SK-N-SH (cell line): ENCODE results near the gene GLOD4. TPM values are rescaled to one million over a fixed set of nuclear protein-coding genes. Genes with fewer than 3 reads are reported as not detected.

ENCODE experiments used
- CTCF ChIA-PET: fragments of 300-600, 350-600 bp; formaldehyde crosslinking; extraction: SDS; loops from one replicate; lab custom pipeline; 2021; lab: Yijun Ruan, JAX
- POLR2A ChIA-PET: fragments of 350-600 bp; sonication (Branson Sonifier 250); formaldehyde crosslinking; extraction: SDS; loops from one replicate; lab custom pipeline; 2020; ENCODE audit warnings: antibody characterized with exemption, inconsistent platforms; lab: Yijun Ruan, JAX
- DNase-seq: peaks from one replicate; pipeline ENCODE4 v3.0.0; 2012
- H2AFZ ChIP-seq: fragments of 200-600 bp; sonication (generic); 2 replicates; pipeline ENCODE4 v1.8.1; 2016; ENCODE audit warnings: antibody characterized with exemption, mild to moderate bottlenecking, low read depth
- H3F3A ChIP-seq: fragments of 200-600 bp; sonication (generic); replicated peaks from 2 replicates; pipeline ENCODE3; 2016; ENCODE audit warnings: antibody characterized with exemption, mild to moderate bottlenecking; ENCODE audit not compliant: insufficient read depth
- H3K27ac ChIP-seq, 2 experiments: fragments of 200-500 bp in 1 of 2; fragments of 200-600 bp in 1 of 2; sonication (Bioruptor generic) in 1 of 2; sonication (generic), shearing (Covaris generic) in 1 of 2; 2 replicates each; pipeline versions ENCODE4 v1.5.1 to v1.6.1; 2014 to 2016; ENCODE audit warnings: low read depth in 2 of 2, inconsistent platforms in 1 of 2, low read length in 1 of 2, mild to moderate bottlenecking in 1 of 2, mixed read lengths in 1 of 2
- H3K27me3 ChIP-seq: fragments of 200-600 bp; sonication (generic), shearing (Covaris generic); 2 replicates; pipeline ENCODE4 v1.6.1; 2016; ENCODE audit warnings: mixed run types; ENCODE audit not compliant: insufficient read depth
- H3K36me3 ChIP-seq, 2 experiments: fragments of 200-500 bp in 1 of 2; fragments of 200-600 bp in 1 of 2; sonication (Bioruptor generic) in 1 of 2; sonication (generic) in 1 of 2; replicated peaks in 1 of 2; 2 replicates each; pipeline versions ENCODE3 to v1.5.1; 2014 to 2016; ENCODE audit warnings: low read length in 1 of 2, mild to moderate bottlenecking in 1 of 2; ENCODE audit not compliant: insufficient read depth in 2 of 2, control insufficient read depth in 1 of 2
- H3K4me1 ChIP-seq, 2 experiments: fragments of 200-500 bp in 1 of 2; fragments of 200-600 bp in 1 of 2; sonication (Bioruptor generic) in 1 of 2; sonication (generic), shearing (Covaris generic) in 1 of 2; 2 replicates each; pipeline versions ENCODE4 v1.5.1 to v1.6.1; 2014 to 2016; ENCODE audit warnings: low read depth in 1 of 2, low read length in 1 of 2, mixed run types in 1 of 2; ENCODE audit not compliant: insufficient read depth in 2 of 2, control insufficient read depth in 1 of 2
- H3K4me2 ChIP-seq: fragments of 200-600 bp; sonication (generic), shearing (Covaris generic); 2 replicates; pipeline ENCODE4 v1.6.1; 2017; ENCODE audit warnings: mixed run types
- H3K4me3 ChIP-seq, 2 experiments: fragments of 200-500 bp in 1 of 2; fragments of 200-600 bp in 1 of 2; sonication (Bioruptor generic) in 1 of 2; sonication (generic), shearing (Covaris generic) in 1 of 2; 2 replicates each; pipeline versions ENCODE4 v1.5.1 to v1.8.1; 2014 to 2016; ENCODE audit warnings: low read depth in 2 of 2, inconsistent platforms in 1 of 2, low read length in 1 of 2, mild to moderate bottlenecking in 1 of 2, mixed read lengths in 1 of 2, moderate library complexity in 1 of 2
- H3K79me2 ChIP-seq: fragments of 200-600 bp; sonication (generic); 2 replicates; pipeline ENCODE4 v1.8.1; 2017; ENCODE audit warnings: mild to moderate bottlenecking; ENCODE audit not compliant: insufficient read depth
- H3K9ac ChIP-seq: fragments of 200-600 bp; sonication (generic); 2 replicates; pipeline ENCODE4 v1.6.1; 2017; ENCODE audit warnings: mixed run types
- H3K9me2 ChIP-seq: fragments of 200-600 bp; sonication (generic); 2 replicates; pipeline ENCODE4 v1.6.1; 2017; ENCODE audit warnings: mixed run types
- H3K9me3 ChIP-seq: fragments of 200-600 bp; sonication (generic); 2 replicates; pipeline ENCODE4 v1.6.1; 2017; ENCODE audit warnings: mixed run types, mild to moderate bottlenecking, moderate library complexity
- H4K20me1 ChIP-seq: fragments of 200-600 bp; sonication (generic); 2 replicates; pipeline ENCODE4 v1.6.1; 2017; ENCODE audit warnings: mild to moderate bottlenecking, mixed run types; ENCODE audit not compliant: insufficient read depth
- CTCF ChIP-seq: fragments of 200-600 bp; sonication (generic); IDR thresholded peaks from 2 replicates; pipeline ENCODE4 v1.6.1; 2017; ENCODE audit warnings: antibody characterized with exemption, mild to moderate bottlenecking, moderate library complexity
- EP300 ChIP-seq, 2 experiments: IDR thresholded peaks; 2 replicates each; pipeline versions ENCODE4 v1.4.0 to v1.6.1; 2012; ENCODE audit warnings: borderline replicate concordance in 1 of 2, low read depth in 1 of 2, low read length in 1 of 2
- EZH2phosphoT487 ChIP-seq: fragments of 200-600 bp; sonication (generic); IDR thresholded peaks from 2 replicates; pipeline ENCODE4 v1.6.1; 2017; ENCODE audit warnings: low read depth, mixed run types, mild to moderate bottlenecking, antibody characterized with exemption, moderate library complexity, borderline replicate concordance
- FOSL2 ChIP-seq: IDR thresholded peaks from 2 replicates; pipeline ENCODE4 v1.4.0; 2012; ENCODE audit warnings: low read depth, mild to moderate bottlenecking, moderate library complexity, borderline replicate concordance
- FOXJ3 ChIP-seq: sonication (generic); formaldehyde crosslinking; IDR thresholded peaks from 2 replicates; pipeline ENCODE4 v1.5.1; 2020; ENCODE audit warnings: mild to moderate bottlenecking, missing genetic modification reagents
- FOXM1 ChIP-seq: IDR thresholded peaks from 2 replicates; pipeline ENCODE4 v1.4.0; 2012; ENCODE audit warnings: low read depth, mild to moderate bottlenecking
- GABPA ChIP-seq: IDR thresholded peaks from 2 replicates; pipeline ENCODE4 v1.4.0; 2012; ENCODE audit warnings: low read depth, mild to moderate bottlenecking
- IRF3 ChIP-seq: fragments of 150-350 bp; IDR thresholded peaks from 2 replicates; pipeline ENCODE4 v1.6.1; 2016; ENCODE audit warnings: mild to moderate bottlenecking, low read depth, low read length
- JUND ChIP-seq: IDR thresholded peaks from 2 replicates; pipeline ENCODE4 v1.4.0; 2012
- MXI1 ChIP-seq: IDR thresholded peaks from 2 replicates; pipeline ENCODE4 v1.6.1; 2012; ENCODE audit warnings: mild to moderate bottlenecking, low read depth, low read length, improper control_type of control experiment
- NRF1 ChIP-seq: IDR thresholded peaks from 2 replicates; pipeline ENCODE4 v1.6.1; 2012; ENCODE audit warnings: low read depth, mild to moderate bottlenecking, low read length
- POLR2AphosphoS5 ChIP-seq: IDR thresholded peaks from 2 replicates; pipeline ENCODE4 v1.6.1; 2012; ENCODE audit warnings: low read depth, low read length
- RAD21 ChIP-seq: IDR thresholded peaks from 2 replicates; pipeline ENCODE4 v1.6.1; 2012; ENCODE audit warnings: mild to moderate bottlenecking, low read length
- RCOR1 ChIP-seq: fragments of 150-350 bp; IDR thresholded peaks from 2 replicates; pipeline ENCODE4 v1.6.1; 2017; ENCODE audit warnings: antibody characterized with exemption, low read length
- REST ChIP-seq: IDR thresholded peaks from 2 replicates; pipeline ENCODE4 v1.6.1; 2012; ENCODE audit warnings: mild to moderate bottlenecking, low read depth, low read length, moderate library complexity
- RFX5 ChIP-seq: IDR thresholded peaks from 2 replicates; pipeline ENCODE4 v1.6.1; 2012; ENCODE audit warnings: mild to moderate bottlenecking, improper control_type of control experiment, low read length
- RXRA ChIP-seq: IDR thresholded peaks from 2 replicates; pipeline ENCODE4 v1.4.0; 2012; ENCODE audit warnings: low read depth, mild to moderate bottlenecking, borderline replicate concordance
- TEAD4 ChIP-seq: IDR thresholded peaks from 2 replicates; pipeline ENCODE4 v1.4.0; 2012; ENCODE audit warnings: mild to moderate bottlenecking, borderline replicate concordance; ENCODE audit not compliant: insufficient read depth
- YY1 ChIP-seq: IDR thresholded peaks from 2 replicates; pipeline ENCODE4 v1.4.0; 2012; ENCODE audit warnings: low read depth, mild to moderate bottlenecking
- WGBS: methylation state at CpG from one replicate; pipeline ENCODE4 v1.1.6; 2017; ENCODE audit warnings: low lambda C conversion rate; 5-methylcytosine and 5-hydroxymethylcytosine counted together
- polyA plus RNA-seq, 3 experiments: library from polyadenylated mRNA; depleted of rRNA; stranded (reverse); fragments of >200 nt; gene quantifications; 2 replicates each; pipeline ENCODE4 v1.2.3, GENCODE V29; 2012

GLOD4 gene
- polyA plus RNA-seq, 1 of the 3 experiments (the other 2 are of a cell fraction), result 34.3 TPM

- Histone ChIP-seq H4K20me1 (0 out of 2 replicates have a peak, but pooled peaks cover 3% of the 10 kb centered on the region), H3K79me2 (peaks cover 48% of the 10 kb centered on the region), H3K27me3 (no peaks in the 10 kb centered on the region), H3K4me3 (no peak overlapping the region), H3K36me3 (peaks cover 28 to 33% of the 10 kb centered on the region in 2 experiments), H2AFZ (no peak overlapping the region), H3K4me2 (no peak overlapping the region), H3K4me1 (peaks cover 0 to 8% of the 10 kb centered on the region in 2 experiments; a peak in 1 of 4 replicates), H3K9me3 (no peaks in the 10 kb centered on the region), H3K9me2 (no peaks in the 10 kb centered on the region), H3K27ac (no peak overlapping the region; a peak in 1 of 4 replicates), H3F3A (peaks cover 2% of the 10 kb centered on the region), H3K9ac (no peak overlapping the region)
- 94% methylated on average over 13 of the region's 13 CpGs for WGBS
- TF ChIP-seq RXRA (no peak), RFX5 (no peak), RCOR1 (no peak), YY1 (no peak), RAD21 (no peak), FOXJ3 (CRISPR knock-in tag) (no peak)
- ChIA-PET CTCF (interaction anchor here (1.2 to 1.5 kb wide), 3 partner anchors 14 to 325 kb away, joined by 3 to 6 read pairs (median 5); partner anchors contain the start of gene GEMIN4), POLR2A (no interaction called here)
- no peak for DNase-seq
Observed at GRCh38 chr17:737561-738113, 44.4 kb downstream of the GLOD4 start.

- peak overlapping the region; percentile 84 for H3K4me2 ChIP-seq
- DNase-seq, result no peak
- WGBS, result 75% methylated on average over 10 of the region's 10 CpGs
- CTCF ChIA-PET, result no interaction called here
- H3K4me1 ChIP-seq, result peaks cover 0 to 8% of the 10 kb centered on the region in 2 experiments; a peak in 1 of 4 replicates
- no peaks in the 10 kb centered on the region for H3K9me3 ChIP-seq
- H3F3A ChIP-seq, result peaks cover 8% of the 10 kb centered on the region
- H4K20me1 ChIP-seq, result 0 out of 2 replicates have a peak, but pooled peaks cover 3% of the 10 kb centered on the region
- H3K27me3 ChIP-seq, result no peaks in the 10 kb centered on the region
- peak overlapping the region; percentile 68 to 85 for H3K4me3 ChIP-seq
- H2AFZ ChIP-seq, result no peak overlapping the region
- H3K9me2 ChIP-seq, result no peaks in the 10 kb centered on the region
- peaks cover 48% of the 10 kb centered on the region for H3K79me2 ChIP-seq
- peaks cover 3 to 17% of the 10 kb centered on the region in 2 experiments for H3K36me3 ChIP-seq
- H3K9ac ChIP-seq, result peak overlapping the region; percentile 63
- no peak overlapping the region for H3K27ac ChIP-seq
- POLR2A ChIA-PET, result interaction anchor here (0.9 to 1.0 kb wide), 2 partner anchors 18 to 263 kb away, joined by 3 to 5 read pairs; partner anchors contain the start of genes GEMIN4 and TIMM22
- TF ChIP-seq EZH2phosphoT487 (no peak), MXI1 (no peak), JUND (no peak), EP300 (IDR thresholded peaks at IDR 0.05; ENCODE audit: borderline replicate concordance in 1 of 2, low read depth in 1 of 2, low read length in 1 of 2) (no peak), POLR2AphosphoS5 (no peak), FOSL2 (no peak), GABPA (no peak), IRF3 (no peak), CTCF (no peak), FOXM1 (no peak), TEAD4 (no peak), REST (no peak), NRF1 (no peak)
Observed at GRCh38 chr17:733743-734142, 48.3 kb downstream of the GLOD4 start.
